Measurements from ENCODE around the gene VPS35L. TPM values are rescaled to one million over a fixed set of nuclear protein-coding genes. Genes with fewer than 3 reads are reported as not detected.

The VPS35L gene
- total RNA-seq, 6 experiments from 2014 or later: 65.6 to 81.9 (median 76.8) TPM

DNA sequence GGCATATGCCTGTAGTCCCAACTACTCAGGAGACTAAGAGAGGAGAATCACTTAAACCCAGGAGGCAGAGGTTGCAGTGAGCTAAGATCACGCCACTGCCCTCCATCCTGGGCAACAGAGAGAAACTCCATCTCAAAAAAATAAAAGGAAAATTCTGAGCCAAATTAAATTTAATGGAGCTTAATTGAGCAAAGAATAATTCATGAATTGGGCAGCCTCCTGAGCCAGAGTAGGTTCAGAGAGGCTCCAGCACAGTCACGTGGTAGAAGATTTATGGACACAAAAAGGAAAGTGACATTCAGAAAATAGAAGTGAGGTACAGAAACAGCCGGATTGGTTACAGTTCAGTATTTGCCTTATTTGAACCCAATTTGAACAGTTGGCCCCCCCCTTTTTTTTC, 10.9 kb downstream of the VPS35L start:
- Mint-ChIP-seq H3K4me1 (ENCODE audit: low read depth) (no peaks in the 10 kb centered on the region), H3K4me3 (no peak overlapping the region), H3K36me3 (ENCODE audit: low read depth) (peaks cover 23% of the 10 kb centered on the region), H3K27me3 (ENCODE audit: insufficient read depth) (no peaks in the 10 kb centered on the region), H3K27ac (no peak overlapping the region), H3K9me3 (no peaks in the 10 kb centered on the region; the same call in 1 of the 2 replicates)
- DNase-seq: no peak
- TF ChIP-seq CTCF (IDR thresholded peaks at IDR 0.05): no peak

- TF ChIP-seq CTCF (IDR thresholded peaks at IDR 0.05): no peak
- no peak overlapping the region for H3K4me3 Mint-ChIP-seq
- no peaks in the 10 kb centered on the region; the same call in 1 of the 2 replicates for H3K9me3 Mint-ChIP-seq
- H3K27me3 Mint-ChIP-seq (ENCODE audit: insufficient read depth): no peaks in the 10 kb centered on the region
- H3K4me1 Mint-ChIP-seq (ENCODE audit: low read depth): no peaks in the 10 kb centered on the region
- no peak overlapping the region for H3K27ac Mint-ChIP-seq
- peaks cover 23% of the 10 kb centered on the region for H3K36me3 Mint-ChIP-seq (ENCODE audit: low read depth)
- DNase-seq: no peak
These were observed 12.1 kb downstream of the VPS35L start for GRCh38 chr16:19567560-19567959.

DNA sequence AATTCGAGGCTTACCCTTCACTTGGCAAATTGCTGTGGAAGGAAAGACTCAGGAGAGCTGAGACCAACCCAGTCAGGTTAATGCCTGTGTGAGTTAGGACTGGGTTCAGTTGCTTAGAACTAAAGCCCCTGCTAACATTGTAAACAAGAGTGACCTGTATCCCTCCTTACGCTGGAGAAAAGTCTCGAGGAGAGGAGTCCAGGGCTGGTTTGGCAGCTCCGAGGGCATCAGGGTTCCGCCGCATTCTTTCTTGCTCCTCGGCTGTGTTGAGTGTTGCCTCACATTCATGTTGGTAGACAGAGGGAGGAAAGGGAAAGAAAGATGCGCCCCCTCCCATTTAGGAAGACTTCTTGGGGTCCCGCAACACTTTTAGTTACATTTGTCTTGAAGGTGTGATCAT, 18.5 kb downstream of the VPS35L start:
- Mint-ChIP-seq H3K4me1 (ENCODE audit: low read depth) (no peaks in the 10 kb centered on the region), H3K9me3 (no peaks in the 10 kb centered on the region), H3K27ac (no peak overlapping the region), H3K36me3 (ENCODE audit: low read depth) (peaks cover 39% of the 10 kb centered on the region), H3K27me3 (ENCODE audit: insufficient read depth) (no peaks in the 10 kb centered on the region), H3K4me3 (no peak overlapping the region)
- DNase-seq: no peak
- TF ChIP-seq CTCF (IDR thresholded peaks at IDR 0.05): no peak

DNA sequence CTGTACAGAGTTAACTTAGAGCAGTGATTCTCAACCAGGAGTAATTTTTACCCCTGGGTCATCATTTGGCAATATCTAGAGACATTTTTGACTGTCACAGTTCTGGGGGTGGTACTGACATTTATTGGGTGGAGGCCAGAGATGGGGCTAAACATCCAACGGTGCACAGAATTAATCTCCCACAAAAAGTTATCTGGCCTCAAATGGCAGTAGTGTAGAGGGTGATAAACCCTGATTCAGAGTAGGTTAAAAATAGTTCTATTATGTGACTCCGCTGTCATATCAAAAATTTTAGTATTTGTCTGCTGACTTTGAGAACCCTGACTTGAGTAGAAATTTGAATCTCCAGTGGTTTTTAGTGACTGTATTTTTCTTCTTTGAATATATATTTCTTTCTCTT, 19.1 kb downstream of the VPS35L start:
- peaks cover 42% of the 10 kb centered on the region for H3K36me3 Mint-ChIP-seq (ENCODE audit: low read depth)

DNA sequence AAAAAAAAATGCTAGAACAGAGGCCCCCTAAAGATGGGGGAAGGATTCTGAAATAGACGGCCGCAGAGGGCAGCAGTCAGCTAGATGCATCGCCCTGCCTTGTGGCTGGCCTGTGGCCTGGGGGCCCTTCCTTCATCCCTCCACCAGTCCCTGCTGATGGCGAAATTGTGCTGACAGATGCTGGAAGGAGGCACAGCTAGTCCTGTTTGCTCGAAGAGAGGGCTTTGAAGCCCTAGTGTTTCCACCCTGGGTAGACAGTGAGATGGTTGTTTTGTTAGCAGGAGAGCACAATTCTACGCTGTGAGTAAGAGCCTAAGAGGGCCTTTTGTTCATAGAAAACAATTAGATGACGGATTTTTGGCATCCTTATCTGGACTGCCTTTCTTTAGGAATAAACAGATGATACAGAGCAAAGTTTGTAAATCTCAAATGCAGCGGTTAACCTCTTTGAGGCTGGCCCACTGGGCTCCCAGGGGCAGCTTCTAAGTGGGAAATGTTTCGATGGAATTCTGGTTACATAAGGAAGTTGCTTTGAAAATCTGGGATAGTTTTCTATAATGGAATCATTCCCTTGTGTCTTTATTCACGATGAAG, 23.0 kb downstream of the VPS35L start:
- no peak overlapping the region for H3K4me3 Mint-ChIP-seq
- DNase-seq: no peak

More for the DNA sequence above, 19.1 kb downstream of the VPS35L start:
- Mint-ChIP-seq H3K27me3 (ENCODE audit: insufficient read depth) (no peaks in the 10 kb centered on the region), H3K9me3 (no peaks in the 10 kb centered on the region), H3K4me3 (no peak overlapping the region), H3K27ac (no peak overlapping the region), H3K4me1 (ENCODE audit: low read depth) (no peaks in the 10 kb centered on the region)
- no peak for DNase-seq
- no peak for TF ChIP-seq CTCF (IDR thresholded peaks at IDR 0.05)

More for the DNA sequence above, 23.0 kb downstream of the VPS35L start:
- Mint-ChIP-seq H3K36me3 (ENCODE audit: low read depth) (peaks cover 54% of the 10 kb centered on the region), H3K27ac (no peak overlapping the region), H3K27me3 (ENCODE audit: insufficient read depth) (no peaks in the 10 kb centered on the region; the same call in 1 of the 2 replicates), H3K4me1 (ENCODE audit: low read depth) (no peaks in the 10 kb centered on the region), H3K9me3 (no peaks in the 10 kb centered on the region)
- TF ChIP-seq CTCF (IDR thresholded peaks at IDR 0.05): no peak

Data from HFFc6 (cell line).